Right lobe of liver (tissue), 6 donors: ENCODE measurements around the gene RPTOR. TPM values are rescaled to one million over a fixed set of nuclear protein-coding genes. Genes with fewer than 3 reads are reported as not detected.

ENCODE experiments used
- ATAC-seq, 4 donors: fragments of 200-7000 bp; cut with Tn5 transposase; one replicate each; pipeline ENCODE4 v1.9.1; 2020; ENCODE audit warnings: mild to moderate bottlenecking in 4 of 4, moderate library complexity in 4 of 4
- DNase-seq, 3 donors: peaks; one replicate each; pipeline ENCODE4 v3.0.0-alpha.2; 2020
- H3K27ac ChIP-seq, 3 donors: fragments of 200-600 bp; one replicate each; pipeline ENCODE4 v1.8.0; 2022
- H3K27me3 ChIP-seq, 2 donors: fragments of 200-600 bp; one replicate each; pipeline ENCODE4 v1.8.0; 2022
- H3K36me3 ChIP-seq, 4 donors: fragments of 200-600 bp; sonication (generic) in 1 of 4; one replicate each; pipeline versions ENCODE4 v1.5.1 to v1.8.0; 2017 to 2022; ENCODE audit warnings: control low read depth in 1 of 4
- H3K4me1 ChIP-seq, 4 donors: fragments of 200-600 bp; sonication (generic) in 1 of 4; one replicate each; pipeline versions ENCODE4 v1.5.1 to v1.8.0; 2017 to 2022; ENCODE audit warnings: control low read depth in 1 of 4
- H3K4me3 ChIP-seq, 3 donors: fragments of 200-600 bp; one replicate each; pipeline ENCODE4 v1.8.0; 2022
- H3K9me3 ChIP-seq, 4 donors: fragments of 200-600 bp; sonication (generic) in 1 of 4; one replicate each; pipeline versions ENCODE4 v1.5.1 to v1.8.0; 2017 to 2022; ENCODE audit warnings: control low read depth in 1 of 4
- POLR2A ChIP-seq: fragments of 450-650 bp; IDR thresholded peaks from one replicate; pipeline ENCODE4 v1.6.1; 2017; ENCODE audit warnings: antibody characterized with exemption, mild to moderate bottlenecking
- WGBS: methylation state at CpG from one replicate; pipeline ENCODE4 v1.1.6; 2018; ENCODE audit warnings: low coverage, low lambda C conversion rate; ENCODE audit not compliant: insufficient coverage; ENCODE audit errors: missing lambda C conversion rate; 5-methylcytosine and 5-hydroxymethylcytosine counted together
- intact Hi-C, 2 donors: fragments of 100-400 bp; cut with DNase I; formaldehyde crosslinking; loops; one replicate each; pipeline versions ENCODE4 v1.11.2 to v1.14.1; 2022
- total RNA-seq, 6 experiments: library from RNA; depleted of rRNA in 2 of 6; stranded (reverse); fragments of >200 nt in 2 of 6; fragmentation: NEBNext Ultra II Directional in 3 of 6; extraction: Animal tissue kit (Norgen Biotek cat#: 25700) in 3 of 6; gene quantifications; one replicate each; pipeline versions ENCODE4 v1.1.0 to v1.2.4, GENCODE V29; 2016 to 2023
- TF ChIP-seq, protein P1 (sequence below), 4 donors: fragments of 200-600 bp in 3 of 4; fragments of 450-650 bp in 1 of 4; IDR thresholded peaks; one replicate each; pipeline versions ENCODE4 v1.5.1 to v1.8.0; 2016 to 2022; ENCODE audit warnings: antibody characterized with exemption in 4 of 4, mild to moderate bottlenecking in 2 of 4
- donor health status: DM: no; HTN: yes; CAD: no.
- donor health status: DM: no; HTN: no; CAD: no.
- donor health status: DM: no; HTN: no; CAD: no.
- donor health status: DM: no; HTN: yes; CAD: no.
- donor health status: DM: no; HTN: yes; CAD: no.

Gene RPTOR
- total RNA-seq, 6 experiments from 2014 or later: 13.1 to 24.0 (median 15.5) TPM

DNA sequence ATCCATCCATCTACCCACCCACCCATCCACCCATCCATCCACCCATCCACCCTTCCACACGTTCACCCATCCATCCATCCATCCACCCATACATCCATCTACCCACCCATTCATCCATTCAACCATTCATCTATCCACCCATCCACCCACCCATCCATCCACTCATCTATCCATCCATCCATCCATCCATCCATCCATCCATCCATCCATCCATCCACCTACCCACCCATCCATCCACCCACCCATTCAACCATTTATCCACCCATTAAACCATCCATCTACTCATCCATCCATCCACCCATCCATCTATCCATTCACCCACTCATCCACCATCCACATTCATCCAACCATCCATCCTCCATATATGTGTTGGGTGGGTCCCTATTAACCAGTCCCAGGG is 26.2 kb upstream of the RPTOR start:
- H3K27ac ChIP-seq: no peak overlapping the region
- WGBS: 32% methylated on average over 1 of the region's 1 CpG
- TF ChIP-seq POLR2A: no peak
- TF ChIP-seq, protein P1, sequence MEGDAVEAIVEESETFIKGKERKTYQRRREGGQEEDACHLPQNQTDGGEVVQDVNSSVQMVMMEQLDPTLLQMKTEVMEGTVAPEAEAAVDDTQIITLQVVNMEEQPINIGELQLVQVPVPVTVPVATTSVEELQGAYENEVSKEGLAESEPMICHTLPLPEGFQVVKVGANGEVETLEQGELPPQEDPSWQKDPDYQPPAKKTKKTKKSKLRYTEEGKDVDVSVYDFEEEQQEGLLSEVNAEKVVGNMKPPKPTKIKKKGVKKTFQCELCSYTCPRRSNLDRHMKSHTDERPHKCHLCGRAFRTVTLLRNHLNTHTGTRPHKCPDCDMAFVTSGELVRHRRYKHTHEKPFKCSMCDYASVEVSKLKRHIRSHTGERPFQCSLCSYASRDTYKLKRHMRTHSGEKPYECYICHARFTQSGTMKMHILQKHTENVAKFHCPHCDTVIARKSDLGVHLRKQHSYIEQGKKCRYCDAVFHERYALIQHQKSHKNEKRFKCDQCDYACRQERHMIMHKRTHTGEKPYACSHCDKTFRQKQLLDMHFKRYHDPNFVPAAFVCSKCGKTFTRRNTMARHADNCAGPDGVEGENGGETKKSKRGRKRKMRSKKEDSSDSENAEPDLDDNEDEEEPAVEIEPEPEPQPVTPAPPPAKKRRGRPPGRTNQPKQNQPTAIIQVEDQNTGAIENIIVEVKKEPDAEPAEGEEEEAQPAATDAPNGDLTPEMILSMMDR (IDR thresholded peaks at IDR 0.05): no peak
- H3K9me3 ChIP-seq: no peaks in the 10 kb centered on the region
- H3K27me3 ChIP-seq: no peaks in the 10 kb centered on the region
- intact Hi-C loops: no loop called here
- H3K4me3 ChIP-seq: no peak overlapping the region
- H3K4me1 ChIP-seq: no peaks in the 10 kb centered on the region
- no peaks in the 10 kb centered on the region for H3K36me3 ChIP-seq
- DNase-seq (no peak), ATAC-seq (no peak)

DNA sequence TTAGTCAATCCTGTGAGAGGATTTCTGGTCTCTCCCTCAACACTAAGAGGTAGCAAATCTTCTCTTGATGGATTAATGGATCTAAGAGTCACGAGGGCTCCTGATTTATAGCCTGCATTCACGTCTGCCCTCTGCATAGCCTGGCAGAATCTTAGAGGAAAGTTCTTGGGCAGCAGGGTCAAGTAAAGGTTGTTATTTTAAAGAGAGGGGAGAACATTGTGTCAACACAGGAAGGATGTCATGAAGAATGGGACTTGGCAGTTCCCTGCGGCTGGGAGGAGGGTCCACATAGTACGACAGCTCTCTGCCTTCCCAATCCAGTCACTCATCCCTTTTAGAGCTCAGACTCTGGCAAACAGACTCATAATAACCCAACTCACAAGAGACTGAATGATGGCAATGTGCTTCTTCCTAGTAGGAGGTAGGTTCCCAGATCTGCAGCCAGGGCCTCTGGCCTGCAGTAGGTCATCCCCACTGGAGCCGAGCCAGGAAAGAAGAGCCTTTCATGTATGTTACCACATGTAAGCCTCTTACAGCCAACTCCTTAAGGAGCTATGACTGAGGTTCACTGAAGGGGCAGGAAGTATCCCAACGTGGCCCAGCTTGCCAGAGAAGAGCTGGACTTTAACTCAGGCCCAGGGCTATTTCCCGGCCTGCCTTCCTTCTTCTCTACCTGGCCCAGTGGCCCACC is 25.4 kb upstream of the RPTOR start:
- Histone ChIP-seq H3K27me3 (no peaks in the 10 kb centered on the region), H3K4me3 (no peak overlapping the region), H3K9me3 (no peaks in the 10 kb centered on the region), H3K27ac (no peak overlapping the region), H3K4me1 (no peaks in the 10 kb centered on the region), H3K36me3 (no peaks in the 10 kb centered on the region)
- no peak for TF ChIP-seq POLR2A
- TF ChIP-seq, protein P1 (IDR thresholded peaks at IDR 0.05): no peak
- ATAC-seq (peak in 1 of 4 donors; percentile 36), DNase-seq (no peak)
- intact Hi-C loops: no loop called here
- 17% methylated on average over 5 of the region's 7 CpGs for WGBS

DNA sequence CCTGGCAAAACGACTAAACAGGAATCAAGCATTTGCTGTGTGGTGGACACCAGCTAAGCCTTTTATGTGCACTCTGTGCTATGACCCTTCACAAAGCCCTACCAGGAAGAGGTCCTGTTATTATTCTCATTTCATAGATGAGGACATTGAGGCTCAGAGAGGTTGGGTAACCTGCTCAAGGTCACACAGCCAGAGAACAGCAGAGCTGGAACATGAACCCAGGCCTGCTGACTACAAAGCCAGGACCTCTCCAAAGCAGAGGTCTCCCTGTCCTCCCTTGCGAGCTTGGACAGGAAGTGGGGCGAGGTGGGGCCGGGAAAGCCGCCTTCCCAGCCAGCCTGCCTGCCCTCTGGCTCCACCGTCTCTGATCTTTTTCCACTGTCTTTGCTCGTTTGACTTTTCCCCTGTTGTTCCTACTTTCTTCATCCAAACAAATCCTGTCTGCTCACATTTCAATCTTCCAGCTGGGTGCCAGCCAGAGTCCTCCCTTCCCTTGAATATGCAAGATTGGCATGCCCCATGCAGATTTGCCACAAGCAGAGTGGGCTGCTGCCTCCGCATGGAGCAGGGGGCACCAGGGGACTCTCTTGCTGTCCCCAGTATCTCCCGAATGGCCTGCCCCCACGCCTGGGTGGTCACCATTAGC is 23.7 kb upstream of the RPTOR start:
- H3K36me3 ChIP-seq: no peaks in the 10 kb centered on the region
- H3K27me3 ChIP-seq: no peaks in the 10 kb centered on the region
- DNase-seq (no peak), ATAC-seq (no peak)
- 35% methylated on average over 7 of the region's 10 CpGs for WGBS
- TF ChIP-seq POLR2A: no peak
- TF ChIP-seq, protein P1 (IDR thresholded peaks at IDR 0.05): no peak
- intact Hi-C loops: no loop called here
- H3K4me3 ChIP-seq: no peak overlapping the region
- no peak overlapping the region for H3K27ac ChIP-seq
- H3K4me1 ChIP-seq: no peaks in the 10 kb centered on the region
- H3K9me3 ChIP-seq: no peaks in the 10 kb centered on the region

DNA sequence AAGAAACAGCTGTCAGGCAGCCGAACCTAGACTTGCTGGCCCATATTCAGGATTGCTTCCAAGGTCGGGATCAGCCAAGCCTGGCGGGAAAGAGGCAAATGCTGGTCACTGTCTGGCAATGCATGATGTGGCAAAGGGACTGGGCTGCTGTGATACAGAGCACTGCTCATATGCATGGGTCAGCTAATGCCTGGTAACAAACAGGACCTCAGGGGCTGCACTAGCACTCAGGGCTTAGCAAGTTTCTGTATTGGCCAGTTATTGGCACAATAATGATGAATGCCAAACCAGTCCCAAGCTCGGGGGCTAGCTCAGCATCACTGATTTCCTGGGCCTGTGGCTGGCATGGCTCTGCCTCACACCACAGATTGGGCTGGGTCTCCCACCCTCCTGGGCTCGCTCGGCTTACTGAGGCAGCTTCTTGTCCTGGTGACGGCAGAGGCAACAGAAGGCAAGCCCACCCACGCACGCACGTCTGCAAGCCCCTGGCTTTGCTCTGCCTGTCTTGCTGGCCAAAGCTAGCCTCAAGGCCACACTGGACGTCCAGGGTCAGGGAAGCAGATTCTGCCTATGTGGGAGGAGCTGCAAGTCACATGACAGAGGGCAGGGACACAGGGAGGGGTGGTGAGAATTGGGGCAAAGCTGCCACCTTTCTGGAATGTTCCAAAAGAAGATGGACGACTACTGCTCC is 21.4 kb upstream of the RPTOR start:
- Histone ChIP-seq H3K27me3 (no peaks in the 10 kb centered on the region), H3K36me3 (no peaks in the 10 kb centered on the region), H3K27ac (no peak overlapping the region), H3K9me3 (no peaks in the 10 kb centered on the region), H3K4me1 (no peaks in the 10 kb centered on the region), H3K4me3 (no peak overlapping the region)
- no peak for TF ChIP-seq POLR2A
- TF ChIP-seq, protein P1 (IDR thresholded peaks at IDR 0.05): no peak
- ATAC-seq: no peak
- intact Hi-C loops: no loop called here
- no peak for DNase-seq
- 64% methylated on average over 5 of the region's 12 CpGs for WGBS
